Measurements from ENCODE around the gene COPS3.
A peak's percentile ranks its signal among the peaks of the same experiment; 100 is the strongest.

DNA sequence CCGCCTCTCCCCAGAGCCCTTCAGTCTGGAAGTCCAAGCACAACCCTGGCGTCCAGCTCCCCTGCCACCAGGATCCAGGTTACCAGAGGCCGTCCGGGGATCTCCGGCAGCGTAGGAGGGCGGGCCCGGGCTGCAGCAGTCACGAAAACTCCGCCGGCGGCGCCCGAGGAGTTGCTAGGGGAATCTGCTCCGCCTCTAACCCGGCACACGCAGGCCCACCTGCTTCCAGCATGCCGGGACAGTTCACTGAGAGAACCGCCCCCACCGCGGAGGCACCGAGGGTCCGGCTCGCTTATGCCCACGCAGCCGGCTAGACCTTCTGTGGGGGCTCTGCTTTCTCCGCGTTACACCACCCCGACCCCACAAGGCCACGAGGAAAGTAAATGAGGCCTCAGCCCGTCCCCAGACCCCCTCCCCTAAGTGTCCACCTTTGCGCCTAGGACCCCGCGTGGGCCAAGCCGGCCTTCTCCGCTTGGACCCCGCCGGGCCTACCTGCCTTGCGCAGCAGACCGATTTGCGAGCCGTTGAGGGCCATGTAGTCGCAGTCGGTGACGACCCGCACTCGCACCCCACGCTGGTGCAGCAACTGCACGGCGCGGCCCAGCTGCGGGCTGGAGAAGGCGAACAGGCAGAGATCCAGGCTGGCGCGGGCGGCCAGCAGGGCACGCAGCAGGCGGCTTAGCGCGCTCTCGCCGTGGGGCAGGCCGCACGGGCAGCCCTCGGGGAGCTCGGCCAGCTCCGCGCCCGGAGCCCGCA is 75.5 kb downstream of the COPS3 start:
- TF ChIP-seq, protein P1, sequence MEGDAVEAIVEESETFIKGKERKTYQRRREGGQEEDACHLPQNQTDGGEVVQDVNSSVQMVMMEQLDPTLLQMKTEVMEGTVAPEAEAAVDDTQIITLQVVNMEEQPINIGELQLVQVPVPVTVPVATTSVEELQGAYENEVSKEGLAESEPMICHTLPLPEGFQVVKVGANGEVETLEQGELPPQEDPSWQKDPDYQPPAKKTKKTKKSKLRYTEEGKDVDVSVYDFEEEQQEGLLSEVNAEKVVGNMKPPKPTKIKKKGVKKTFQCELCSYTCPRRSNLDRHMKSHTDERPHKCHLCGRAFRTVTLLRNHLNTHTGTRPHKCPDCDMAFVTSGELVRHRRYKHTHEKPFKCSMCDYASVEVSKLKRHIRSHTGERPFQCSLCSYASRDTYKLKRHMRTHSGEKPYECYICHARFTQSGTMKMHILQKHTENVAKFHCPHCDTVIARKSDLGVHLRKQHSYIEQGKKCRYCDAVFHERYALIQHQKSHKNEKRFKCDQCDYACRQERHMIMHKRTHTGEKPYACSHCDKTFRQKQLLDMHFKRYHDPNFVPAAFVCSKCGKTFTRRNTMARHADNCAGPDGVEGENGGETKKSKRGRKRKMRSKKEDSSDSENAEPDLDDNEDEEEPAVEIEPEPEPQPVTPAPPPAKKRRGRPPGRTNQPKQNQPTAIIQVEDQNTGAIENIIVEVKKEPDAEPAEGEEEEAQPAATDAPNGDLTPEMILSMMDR (IDR thresholded peaks at IDR 0.05): peak in 1 of 12 donors; percentile 4
- TF ChIP-seq POLR2A (IDR thresholded peaks at IDR 0.05): no peak
